ENCODE measurements around the gene LRRC39. TPM values are rescaled to one million over a fixed set of nuclear protein-coding genes. Genes with fewer than 3 reads are reported as not detected.

LRRC39 gene
- total and polyA plus RNA-seq, 7 donors = 27.7 to 227 (median 92.5) TPM

GRCh38 chr1:100142343-100142742 is 35.7 kb downstream of the LRRC39 start:
- ATAC-seq (no peak), DNase-seq (no peak)
- TF ChIP-seq, protein P1, sequence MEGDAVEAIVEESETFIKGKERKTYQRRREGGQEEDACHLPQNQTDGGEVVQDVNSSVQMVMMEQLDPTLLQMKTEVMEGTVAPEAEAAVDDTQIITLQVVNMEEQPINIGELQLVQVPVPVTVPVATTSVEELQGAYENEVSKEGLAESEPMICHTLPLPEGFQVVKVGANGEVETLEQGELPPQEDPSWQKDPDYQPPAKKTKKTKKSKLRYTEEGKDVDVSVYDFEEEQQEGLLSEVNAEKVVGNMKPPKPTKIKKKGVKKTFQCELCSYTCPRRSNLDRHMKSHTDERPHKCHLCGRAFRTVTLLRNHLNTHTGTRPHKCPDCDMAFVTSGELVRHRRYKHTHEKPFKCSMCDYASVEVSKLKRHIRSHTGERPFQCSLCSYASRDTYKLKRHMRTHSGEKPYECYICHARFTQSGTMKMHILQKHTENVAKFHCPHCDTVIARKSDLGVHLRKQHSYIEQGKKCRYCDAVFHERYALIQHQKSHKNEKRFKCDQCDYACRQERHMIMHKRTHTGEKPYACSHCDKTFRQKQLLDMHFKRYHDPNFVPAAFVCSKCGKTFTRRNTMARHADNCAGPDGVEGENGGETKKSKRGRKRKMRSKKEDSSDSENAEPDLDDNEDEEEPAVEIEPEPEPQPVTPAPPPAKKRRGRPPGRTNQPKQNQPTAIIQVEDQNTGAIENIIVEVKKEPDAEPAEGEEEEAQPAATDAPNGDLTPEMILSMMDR (IDR thresholded peaks at IDR 0.05) = no peak
- H3K27me3 ChIP-seq (ENCODE audit: insufficient read depth in 3 of 3, low read length in 2 of 3) = no peaks in the 10 kb centered on the region
- no peak overlapping the region for H3K27ac ChIP-seq
- H3K4me3 ChIP-seq = no peak overlapping the region
- H3K4me1 ChIP-seq = no peaks in the 10 kb centered on the region
- H3K9me3 ChIP-seq = no peaks in the 10 kb centered on the region
- intact Hi-C loops (cut with DNase I) = no loop called here
- WGBS, 3 donors = 81 to 88% (median 82%) methylated on average over 3 of the region's 3 CpGs
- peaks cover 10 to 100% of the 10 kb centered on the region in 2 donors for H3K36me3 ChIP-seq (ENCODE audit: insufficient read depth in 1 of 2, low read depth in 1 of 2)

- TF ChIP-seq, protein P1 (IDR thresholded peaks at IDR 0.05) = no peak
- Histone ChIP-seq H3K9me3 (no peaks in the 10 kb centered on the region), H3K27me3 (ENCODE audit: insufficient read depth in 3 of 3, low read length in 2 of 3) (no peaks in the 10 kb centered on the region), H3K4me3 (no peak overlapping the region), H3K36me3 (ENCODE audit: insufficient read depth in 1 of 2, low read depth in 1 of 2) (peaks cover 11 to 97% of the 10 kb centered on the region in 2 donors), H3K4me1 (no peaks in the 10 kb centered on the region), H3K27ac (no peak overlapping the region)
- ATAC-seq = no peak
- 87 to 88% (median 87%) methylated on average over 4 of the region's 4 CpGs for WGBS, 3 donors
- DNase-seq = no peak
- intact Hi-C loops (cut with DNase I) = no loop called here
Measured at GRCh38 chr1:100141192-100141591, 36.9 kb downstream of the LRRC39 start.

DNA sequence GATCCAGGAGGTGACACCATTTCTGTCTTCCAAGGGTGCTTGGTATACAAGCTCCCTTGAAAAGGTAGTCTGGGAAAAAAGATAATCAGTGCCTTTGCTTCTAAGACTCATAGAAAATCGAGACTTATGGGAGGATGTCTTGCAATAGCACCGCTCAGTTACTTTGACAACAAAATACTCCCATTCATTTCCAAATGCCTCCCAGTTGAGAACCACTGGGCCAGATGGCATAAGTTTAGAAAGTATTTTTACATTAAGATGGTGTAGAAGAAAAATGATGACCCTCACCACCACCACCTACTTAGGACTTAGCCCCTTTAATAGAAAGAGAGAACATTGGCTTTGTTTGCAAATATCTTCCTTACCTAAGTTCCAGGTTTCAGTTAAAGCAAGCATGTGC is 40.5 kb downstream of the LRRC39 start:
- ATAC-seq (no peak), DNase-seq (no peak)
- H3K27me3 ChIP-seq (ENCODE audit: insufficient read depth in 3 of 3, low read length in 2 of 3) = no peaks in the 10 kb centered on the region
- H3K27ac ChIP-seq = no peak overlapping the region
- 97 to 100% (median 97%) methylated on average over 2 of the region's 2 CpGs for whole genome bisulfite sequencing, 3 donors
- peaks cover 23% of the 10 kb centered on the region for H3K4me1 ChIP-seq
- no peak overlapping the region for H3K4me3 ChIP-seq
- TF ChIP-seq, protein P1 (IDR thresholded peaks at IDR 0.05) = no peak
- peaks cover 6 to 61% of the 10 kb centered on the region in 2 donors for H3K36me3 ChIP-seq (ENCODE audit: insufficient read depth in 1 of 2, low read depth in 1 of 2)
- intact Hi-C loops (cut with DNase I) = no loop called here
- H3K9me3 ChIP-seq = no peaks in the 10 kb centered on the region

DNA sequence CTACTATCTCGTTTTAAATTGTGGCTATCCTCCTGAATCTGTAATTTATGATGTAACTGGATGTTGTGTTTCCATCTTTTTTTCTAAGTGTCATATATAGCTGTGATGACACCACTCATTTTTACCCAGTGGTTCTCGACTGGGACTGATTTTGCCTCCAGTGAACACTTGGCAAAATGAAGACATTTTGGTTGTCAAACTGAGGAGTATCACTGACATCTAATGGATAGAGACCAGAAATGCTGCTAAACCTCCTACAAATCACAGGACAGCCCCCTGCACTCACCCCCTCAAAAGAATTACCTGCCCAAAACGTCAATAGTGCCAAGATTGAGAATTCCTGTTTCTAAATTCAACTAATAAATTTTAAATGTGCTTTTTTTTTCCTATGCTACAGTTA is 43.2 kb downstream of the LRRC39 start:
- Histone ChIP-seq H3K4me3 (no peak overlapping the region), H3K4me1 (peaks cover 30% of the 10 kb centered on the region), H3K27me3 (ENCODE audit: insufficient read depth in 3 of 3, low read length in 2 of 3) (no peaks in the 10 kb centered on the region), H3K9me3 (no peaks in the 10 kb centered on the region), H3K36me3 (ENCODE audit: insufficient read depth in 1 of 2, low read depth in 1 of 2) (peaks cover 6 to 34% of the 10 kb centered on the region in 2 donors), H3K27ac (no peak overlapping the region)
- no peak for ATAC-seq
- WGBS, 3 donors = 55 to 62% (median 62%) methylated on average over 3 of the region's 3 CpGs
- TF ChIP-seq, protein P1 (IDR thresholded peaks at IDR 0.05) = no peak
- intact Hi-C loops (cut with DNase I) = loop anchor here in 1 of 2 donors (5.0 kb wide), 3 partner anchors 112 to 317 kb away; partner anchors contain the start of genes CDC14A and DBT
- DNase-seq = no peak

All from psoas muscle (tissue), 8 donors.